A549 (cell line): ENCODE data around the gene MAML1.

Source experiments
- BHLHE40 ChIP-seq: IDR thresholded peaks from 2 replicates; pipeline ENCODE4 v1.6.1; 2012; ENCODE audit warnings: low read depth, low read length, inconsistent platforms
- CBX8 ChIP-seq: fragments of 200-600 bp; sonication (generic); IDR thresholded peaks from 2 replicates; pipeline ENCODE4 v1.6.1; 2016
- POLR2A ChIP-seq: IDR thresholded peaks from 2 replicates; pipeline ENCODE4 v1.6.1; 2012; ENCODE audit warnings: mild to moderate bottlenecking, low read length
- REST ChIP-seq: fragments of 200-600 bp; sonication (generic); IDR thresholded peaks from 2 replicates; pipeline ENCODE4 v1.6.1; 2016; ENCODE audit warnings: antibody characterized with exemption, mild to moderate bottlenecking, moderate library complexity
- TF ChIP-seq, protein P1 (sequence below): fragments of >200 bp; sonication (Bioruptor Twin); formaldehyde crosslinking; IDR thresholded peaks from 3 replicates; pipeline ENCODE4 v1.5.1; 2016

GRCh38 chr5:179779826-179780225, 47.2 kb downstream of the MAML1 start:
- TF ChIP-seq, protein P1, sequence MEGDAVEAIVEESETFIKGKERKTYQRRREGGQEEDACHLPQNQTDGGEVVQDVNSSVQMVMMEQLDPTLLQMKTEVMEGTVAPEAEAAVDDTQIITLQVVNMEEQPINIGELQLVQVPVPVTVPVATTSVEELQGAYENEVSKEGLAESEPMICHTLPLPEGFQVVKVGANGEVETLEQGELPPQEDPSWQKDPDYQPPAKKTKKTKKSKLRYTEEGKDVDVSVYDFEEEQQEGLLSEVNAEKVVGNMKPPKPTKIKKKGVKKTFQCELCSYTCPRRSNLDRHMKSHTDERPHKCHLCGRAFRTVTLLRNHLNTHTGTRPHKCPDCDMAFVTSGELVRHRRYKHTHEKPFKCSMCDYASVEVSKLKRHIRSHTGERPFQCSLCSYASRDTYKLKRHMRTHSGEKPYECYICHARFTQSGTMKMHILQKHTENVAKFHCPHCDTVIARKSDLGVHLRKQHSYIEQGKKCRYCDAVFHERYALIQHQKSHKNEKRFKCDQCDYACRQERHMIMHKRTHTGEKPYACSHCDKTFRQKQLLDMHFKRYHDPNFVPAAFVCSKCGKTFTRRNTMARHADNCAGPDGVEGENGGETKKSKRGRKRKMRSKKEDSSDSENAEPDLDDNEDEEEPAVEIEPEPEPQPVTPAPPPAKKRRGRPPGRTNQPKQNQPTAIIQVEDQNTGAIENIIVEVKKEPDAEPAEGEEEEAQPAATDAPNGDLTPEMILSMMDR: no peak
- TF ChIP-seq POLR2A (no peak), REST (no peak), CBX8 (no peak), BHLHE40 (no peak)
